PFSK-1 (cell line): ENCODE data around the gene CCDC117.

Experiments
- FOXP2 ChIP-seq: optimal IDR thresholded peaks from 2 replicates; pipeline ENCODE3; 2011; ENCODE audit warnings: borderline replicate concordance, control low read depth, inconsistent platforms; ENCODE audit not compliant: insufficient read depth; ENCODE audit errors: extremely low read length, extremely low read depth
- POLR2AphosphoS5 ChIP-seq: IDR thresholded peaks from 2 replicates; pipeline ENCODE4 v1.6.1; 2012; ENCODE audit warnings: low read depth, mild to moderate bottlenecking, control low read depth, low read length, moderate library complexity
- SIN3A ChIP-seq: IDR thresholded peaks from 2 replicates; pipeline ENCODE4 v1.6.1; 2012; ENCODE audit warnings: mild to moderate bottlenecking, low read length, moderate library complexity, borderline replicate concordance; ENCODE audit not compliant: insufficient read depth
- TAF1 ChIP-seq: IDR thresholded peaks from 2 replicates; pipeline ENCODE4 v1.6.1; 2012; ENCODE audit warnings: low read length, control low read depth, borderline replicate concordance; ENCODE audit not compliant: insufficient read depth
- TF ChIP-seq, protein P1 (sequence below), 2 experiments: IDR thresholded peaks; 2 replicates each; pipeline versions ENCODE4 v1.6.1 to v1.8.0; 2011 to 2012; ENCODE audit warnings: low read depth in 2 of 2, low read length in 2 of 2, control low read depth in 1 of 2, inconsistent platforms in 1 of 2, mild to moderate bottlenecking in 1 of 2, moderate library complexity in 1 of 2; ENCODE audit not compliant: insufficient read depth in 1 of 2

The CCDC117 gene

DNA sequence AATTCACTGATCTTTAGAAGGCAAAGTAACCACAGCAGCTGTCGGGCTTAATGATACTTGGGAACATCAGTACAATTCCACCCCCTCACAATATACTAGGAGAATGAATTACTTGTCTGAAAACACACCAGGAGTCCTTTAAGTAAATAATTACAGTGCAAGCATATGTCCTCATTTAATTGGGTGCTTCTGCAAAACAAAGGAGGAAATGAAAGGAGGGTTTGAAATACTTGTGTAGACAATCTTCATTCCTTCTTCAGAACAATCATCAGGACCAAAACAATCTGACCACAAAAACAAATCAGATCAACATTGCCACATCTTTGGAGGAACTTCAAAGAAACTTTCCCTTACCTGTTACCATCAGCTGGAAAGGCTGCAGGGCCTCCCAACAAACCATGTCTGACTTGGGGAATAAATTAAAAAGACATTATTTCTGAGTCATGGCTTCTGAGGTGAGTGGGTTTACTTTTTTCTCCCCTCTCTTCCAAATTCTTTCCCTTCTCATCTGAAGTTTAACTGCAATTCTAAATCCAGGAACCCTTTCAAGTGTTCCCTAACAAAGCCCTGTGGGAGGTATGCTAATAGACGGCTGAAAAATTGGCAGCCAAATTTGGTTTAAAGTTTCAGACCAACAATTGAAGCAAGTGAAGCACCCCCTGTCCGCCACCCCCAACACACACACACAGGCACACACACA lies 12.5 kb upstream of the CCDC117 start:
- TF ChIP-seq FOXP2 = no peak
- no peak for TF ChIP-seq SIN3A
- TF ChIP-seq TAF1 = no peak
- no peak for TF ChIP-seq POLR2AphosphoS5
- TF ChIP-seq, protein P1, sequence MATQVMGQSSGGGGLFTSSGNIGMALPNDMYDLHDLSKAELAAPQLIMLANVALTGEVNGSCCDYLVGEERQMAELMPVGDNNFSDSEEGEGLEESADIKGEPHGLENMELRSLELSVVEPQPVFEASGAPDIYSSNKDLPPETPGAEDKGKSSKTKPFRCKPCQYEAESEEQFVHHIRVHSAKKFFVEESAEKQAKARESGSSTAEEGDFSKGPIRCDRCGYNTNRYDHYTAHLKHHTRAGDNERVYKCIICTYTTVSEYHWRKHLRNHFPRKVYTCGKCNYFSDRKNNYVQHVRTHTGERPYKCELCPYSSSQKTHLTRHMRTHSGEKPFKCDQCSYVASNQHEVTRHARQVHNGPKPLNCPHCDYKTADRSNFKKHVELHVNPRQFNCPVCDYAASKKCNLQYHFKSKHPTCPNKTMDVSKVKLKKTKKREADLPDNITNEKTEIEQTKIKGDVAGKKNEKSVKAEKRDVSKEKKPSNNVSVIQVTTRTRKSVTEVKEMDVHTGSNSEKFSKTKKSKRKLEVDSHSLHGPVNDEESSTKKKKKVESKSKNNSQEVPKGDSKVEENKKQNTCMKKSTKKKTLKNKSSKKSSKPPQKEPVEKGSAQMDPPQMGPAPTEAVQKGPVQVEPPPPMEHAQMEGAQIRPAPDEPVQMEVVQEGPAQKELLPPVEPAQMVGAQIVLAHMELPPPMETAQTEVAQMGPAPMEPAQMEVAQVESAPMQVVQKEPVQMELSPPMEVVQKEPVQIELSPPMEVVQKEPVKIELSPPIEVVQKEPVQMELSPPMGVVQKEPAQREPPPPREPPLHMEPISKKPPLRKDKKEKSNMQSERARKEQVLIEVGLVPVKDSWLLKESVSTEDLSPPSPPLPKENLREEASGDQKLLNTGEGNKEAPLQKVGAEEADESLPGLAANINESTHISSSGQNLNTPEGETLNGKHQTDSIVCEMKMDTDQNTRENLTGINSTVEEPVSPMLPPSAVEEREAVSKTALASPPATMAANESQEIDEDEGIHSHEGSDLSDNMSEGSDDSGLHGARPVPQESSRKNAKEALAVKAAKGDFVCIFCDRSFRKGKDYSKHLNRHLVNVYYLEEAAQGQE (IDR thresholded peaks at IDR 0.05; ENCODE audit: insufficient read depth in 1 of 2, low read depth in 2 of 2, low read length in 2 of 2) = no peak

DNA sequence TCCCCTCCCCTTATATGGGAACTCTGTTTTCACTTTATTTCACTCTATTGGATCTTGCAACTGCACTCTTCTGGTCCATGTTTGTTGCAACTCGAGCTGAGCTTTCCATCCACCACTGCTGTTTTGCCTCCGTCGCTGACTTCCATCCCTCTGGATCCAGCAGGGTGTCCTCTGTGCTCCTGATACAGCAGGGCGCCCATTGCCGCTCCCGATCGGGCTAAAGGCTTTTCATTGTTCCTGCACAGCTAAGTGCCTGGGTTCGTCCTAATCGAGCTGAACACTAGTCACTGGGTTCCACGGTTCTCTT lies 11.1 kb upstream of the CCDC117 start:
- TF ChIP-seq TAF1 (no peak), SIN3A (no peak), FOXP2 (no peak), POLR2AphosphoS5 (no peak)
- TF ChIP-seq, protein P1 (IDR thresholded peaks at IDR 0.05; ENCODE audit: insufficient read depth in 1 of 2, low read depth in 2 of 2, low read length in 2 of 2) = no peak

DNA sequence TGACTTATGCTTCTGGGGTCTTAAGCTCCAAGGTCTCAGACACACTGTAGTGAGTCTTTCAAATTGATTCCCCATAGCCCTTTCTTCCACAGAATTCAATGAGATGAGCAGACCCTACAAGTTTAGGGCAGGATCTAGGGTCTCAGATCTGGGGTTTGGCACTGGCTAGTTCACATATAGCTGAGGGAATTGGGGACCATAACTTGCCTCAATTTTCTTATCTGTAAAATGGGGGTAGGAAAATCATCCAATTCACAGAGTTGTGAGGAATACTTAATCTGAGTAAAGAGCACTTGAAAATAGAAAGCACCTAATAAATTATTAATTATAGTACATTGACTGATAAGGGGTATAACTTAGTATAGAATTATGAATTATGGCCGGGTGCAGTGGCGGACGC lies 5.9 kb upstream of the CCDC117 start:
- TF ChIP-seq, protein P1 (IDR thresholded peaks at IDR 0.05; ENCODE audit: insufficient read depth in 1 of 2, low read depth in 2 of 2, low read length in 2 of 2) = no peak
- TF ChIP-seq FOXP2 = no peak
- TF ChIP-seq TAF1 = no peak
- no peak for TF ChIP-seq SIN3A
- TF ChIP-seq POLR2AphosphoS5 = no peak

DNA sequence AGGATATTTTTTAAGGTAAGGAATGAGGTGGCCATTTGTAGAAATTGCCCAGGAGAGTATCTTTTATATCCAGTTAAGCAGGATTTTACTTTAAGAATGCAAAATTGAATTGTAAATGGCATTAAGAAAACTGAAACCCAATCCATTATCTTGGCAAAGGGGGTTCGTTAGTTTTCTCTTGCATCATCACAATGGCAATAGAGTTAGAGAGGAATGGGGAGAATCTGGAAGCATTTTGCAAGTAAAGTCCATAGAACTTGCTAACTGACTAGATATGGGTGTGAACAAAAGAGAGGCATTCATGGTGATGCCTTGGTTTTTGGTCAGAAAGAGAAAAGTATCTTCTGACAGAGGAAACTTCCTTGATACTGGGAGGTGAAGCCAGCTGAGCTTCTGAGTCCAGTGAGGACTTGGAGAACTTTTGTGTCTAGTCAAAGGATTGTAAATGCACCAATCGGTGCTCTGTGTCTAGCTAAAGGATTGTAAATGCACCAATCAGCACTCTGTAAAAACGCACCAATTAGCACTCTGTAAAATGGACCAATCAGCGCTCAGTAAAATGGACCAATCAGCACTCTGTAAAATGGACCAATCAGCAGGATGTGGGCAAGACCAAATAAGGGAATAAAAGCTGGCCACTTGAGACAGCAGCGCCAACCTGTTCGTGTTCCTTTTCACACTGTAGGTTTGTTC lies 3.6 kb upstream of the CCDC117 start:
- TF ChIP-seq FOXP2 (no peak), SIN3A (no peak), POLR2AphosphoS5 (no peak), TAF1 (no peak)
- TF ChIP-seq, protein P1 (IDR thresholded peaks at IDR 0.05; ENCODE audit: insufficient read depth in 1 of 2, low read depth in 2 of 2, low read length in 2 of 2) = no peak
